Stomach (tissue), 4 donors: ENCODE results near the gene IQGAP2.

ENCODE experiments used
- EP300 ChIP-seq: sonication (generic); formaldehyde crosslinking; IDR thresholded peaks from one replicate; pipeline ENCODE4 v1.6.1; 2017; ENCODE audit warnings: antibody characterized with exemption
- POLR2A ChIP-seq, 4 donors: fragments of 450-650 bp; IDR thresholded peaks; one replicate each; pipeline ENCODE4 v1.6.1; 2016; ENCODE audit warnings: antibody characterized with exemption in 4 of 4, control low read depth in 2 of 4, mild to moderate bottlenecking in 1 of 4, moderate library complexity in 1 of 4
- POLR2AphosphoS5 ChIP-seq, 3 donors: sonication (generic); formaldehyde crosslinking; IDR thresholded peaks; one replicate each; pipeline ENCODE4 v1.6.1; 2016; ENCODE audit warnings: antibody characterized with exemption in 3 of 3
- TF ChIP-seq, protein P1 (sequence below), 7 experiments: fragments of 450-650 bp in 4 of 7; fragments of 200-600 bp in 3 of 7; sonication (generic) in 3 of 7; IDR thresholded peaks; one replicate each; pipeline ENCODE4 v1.5.1; 2016 to 2019; ENCODE audit warnings: antibody characterized with exemption in 7 of 7, control low read depth in 2 of 7, mild to moderate bottlenecking in 1 of 7

GRCh38 chr5:76422227-76422626 lies 19.1 kb downstream of the IQGAP2 start:
- TF ChIP-seq, protein P1, sequence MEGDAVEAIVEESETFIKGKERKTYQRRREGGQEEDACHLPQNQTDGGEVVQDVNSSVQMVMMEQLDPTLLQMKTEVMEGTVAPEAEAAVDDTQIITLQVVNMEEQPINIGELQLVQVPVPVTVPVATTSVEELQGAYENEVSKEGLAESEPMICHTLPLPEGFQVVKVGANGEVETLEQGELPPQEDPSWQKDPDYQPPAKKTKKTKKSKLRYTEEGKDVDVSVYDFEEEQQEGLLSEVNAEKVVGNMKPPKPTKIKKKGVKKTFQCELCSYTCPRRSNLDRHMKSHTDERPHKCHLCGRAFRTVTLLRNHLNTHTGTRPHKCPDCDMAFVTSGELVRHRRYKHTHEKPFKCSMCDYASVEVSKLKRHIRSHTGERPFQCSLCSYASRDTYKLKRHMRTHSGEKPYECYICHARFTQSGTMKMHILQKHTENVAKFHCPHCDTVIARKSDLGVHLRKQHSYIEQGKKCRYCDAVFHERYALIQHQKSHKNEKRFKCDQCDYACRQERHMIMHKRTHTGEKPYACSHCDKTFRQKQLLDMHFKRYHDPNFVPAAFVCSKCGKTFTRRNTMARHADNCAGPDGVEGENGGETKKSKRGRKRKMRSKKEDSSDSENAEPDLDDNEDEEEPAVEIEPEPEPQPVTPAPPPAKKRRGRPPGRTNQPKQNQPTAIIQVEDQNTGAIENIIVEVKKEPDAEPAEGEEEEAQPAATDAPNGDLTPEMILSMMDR (IDR thresholded peaks at IDR 0.05): no peak
- TF ChIP-seq POLR2A (IDR thresholded peaks at IDR 0.05) (no peak), EP300 (no peak), POLR2AphosphoS5 (IDR thresholded peaks at IDR 0.05) (no peak)
